Common myeloid progenitor, CD34-positive (primary cell): Measurements from ENCODE around the gene SYT8. TPM values are rescaled to one million over a fixed set of nuclear protein-coding genes. Genes with fewer than 3 reads are reported as not detected.

ENCODE experiments used
- CTCF ChIA-PET: fragments of 350-600 bp; sonication (Branson Sonifier 250); formaldehyde crosslinking; loops from one replicate; lab custom pipeline; 2021; ENCODE audit warnings: antibody characterized with exemption; lab: Charles Lee
- POLR2A ChIA-PET: fragments of 350-600 bp; sonication (Branson Sonifier 250); formaldehyde crosslinking; loops from one replicate; lab custom pipeline; 2021; ENCODE audit warnings: antibody characterized with exemption; lab: Charles Lee
- DNase-seq, 3 donors: peaks; one replicate each; pipeline versions ENCODE4 v3.0.0 to v3.0.0-alpha.2; 2013
- H3K27ac ChIP-seq, 2 experiments: 1 replicate in 1 of 2; 2 replicates in 1 of 2; pipeline ENCODE4 v1.7.0; 2013; ENCODE audit warnings: inconsistent platforms in 2 of 2, low read length in 2 of 2, mild to moderate bottlenecking in 2 of 2, low read depth in 1 of 2, moderate library complexity in 1 of 2; ENCODE audit not compliant: severe bottlenecking in 2 of 2, insufficient read depth in 1 of 2, poor library complexity in 1 of 2
- H3K27me3 ChIP-seq, 5 experiments: replicated peaks in 2 of 5; 1 replicate in 3 of 5; 2 replicates in 2 of 5; pipeline versions ENCODE4 v1.6.1 to v1.7.0; 2013; ENCODE audit warnings: low read length in 4 of 5, mild to moderate bottlenecking in 2 of 5, moderate library complexity in 2 of 5, inconsistent platforms in 1 of 5; ENCODE audit not compliant: insufficient read depth in 5 of 5, control insufficient read depth in 4 of 5
- H3K36me3 ChIP-seq, 4 experiments: 1 replicate in 2 of 4; 2 replicates in 2 of 4; pipeline versions ENCODE4 v1.6.1 to v1.7.0; 2013; ENCODE audit warnings: low read length in 3 of 4, control low read depth in 1 of 4, mild to moderate bottlenecking in 1 of 4; ENCODE audit not compliant: control insufficient read depth in 4 of 4, insufficient read depth in 4 of 4
- H3K4me1 ChIP-seq, 4 experiments: 1 replicate in 3 of 4; 2 replicates in 1 of 4; pipeline versions ENCODE4 v1.6.1 to v1.7.1; 2013; ENCODE audit warnings: low read length in 3 of 4, mild to moderate bottlenecking in 3 of 4, control low read depth in 1 of 4, inconsistent platforms in 1 of 4, moderate library complexity in 1 of 4; ENCODE audit not compliant: control insufficient read depth in 4 of 4, insufficient read depth in 4 of 4; ENCODE audit errors: control extremely low read depth in 1 of 4
- H3K4me3 ChIP-seq, 7 experiments: 1 replicate in 4 of 7; 2 replicates in 3 of 7; pipeline versions ENCODE4 v1.5.1 to v1.7.0; 2013; ENCODE audit warnings: mild to moderate bottlenecking in 7 of 7, low read length in 6 of 7, moderate library complexity in 6 of 7, inconsistent platforms in 2 of 7, low read depth in 2 of 7, control low read depth in 1 of 7; ENCODE audit not compliant: insufficient read depth in 4 of 7, control insufficient read depth in 1 of 7; ENCODE audit errors: extremely low read depth in 1 of 7
- H3K9me3 ChIP-seq, 5 experiments: 1 replicate in 4 of 5; 2 replicates in 1 of 5; pipeline versions ENCODE4 v1.6.1 to v1.7.1; 2013; ENCODE audit warnings: low read length in 4 of 5, mild to moderate bottlenecking in 2 of 5, inconsistent platforms in 1 of 5, low read depth in 1 of 5, moderate library complexity in 1 of 5; ENCODE audit not compliant: control insufficient read depth in 4 of 5, insufficient read depth in 2 of 5; ENCODE audit errors: control extremely low read depth in 1 of 5
- WGBS: methylation state at CpG from one replicate; pipeline ENCODE4 v1.1.5; 2013; ENCODE audit not compliant: insufficient coverage; 5-methylcytosine and 5-hydroxymethylcytosine counted together
- polyA plus RNA-seq: library from polyadenylated mRNA; unstranded; fragments of 120-200 nt; gene quantifications from one replicate; pipeline ENCODE4 v1.2.1, GENCODE V29; 2013

The SYT8 gene, protein sequence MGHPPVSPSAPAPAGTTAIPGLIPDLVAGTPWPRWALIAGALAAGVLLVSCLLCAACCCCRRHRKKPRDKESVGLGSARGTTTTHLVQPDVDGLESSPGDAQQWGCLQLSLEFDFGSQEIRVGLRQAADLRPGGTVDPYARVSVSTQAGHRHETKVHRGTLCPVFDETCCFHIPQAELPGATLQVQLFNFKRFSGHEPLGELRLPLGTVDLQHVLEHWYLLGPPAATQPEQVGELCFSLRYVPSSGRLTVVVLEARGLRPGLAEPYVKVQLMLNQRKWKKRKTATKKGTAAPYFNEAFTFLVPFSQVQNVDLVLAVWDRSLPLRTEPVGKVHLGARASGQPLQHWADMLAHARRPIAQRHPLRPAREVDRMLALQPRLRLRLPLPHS
- not detected for polyA plus RNA-seq

GRCh38 chr11:1834779-1835670 is at the start of gene SYT8:
Gene SYT8 (plus strand): TSS chr11:1834990. CDS start chr11:1835106, 116 bp downstream.
- Histone ChIP-seq H3K9me3 (no peaks in the 10 kb centered on the region), H3K27ac (no peak within 1 kb of the TSS), H3K4me3 (no peak within 1 kb of the TSS), H3K27me3 (peaks cover 0 to 13% (median 0%) of the 10 kb centered on the region in 5 experiments), H3K36me3 (no peaks in the 10 kb centered on the region), H3K4me1 (peaks cover 0 to 41% (median 29%) of the 10 kb centered on the region in 4 experiments)
- POLR2A ChIA-PET: no interaction called here
- CTCF ChIA-PET: interaction anchor here (0.8 to 11.3 kb wide), 20 partner anchors 9 to 319 kb away, joined by 3 to 213 read pairs (median 4); partner anchors contain the start of genes H19, KRTAP5-6 and LSP1
- WGBS: 85% methylated on average over 25 of the region's 26 CpGs
- DNase-seq: no peak

DNA sequence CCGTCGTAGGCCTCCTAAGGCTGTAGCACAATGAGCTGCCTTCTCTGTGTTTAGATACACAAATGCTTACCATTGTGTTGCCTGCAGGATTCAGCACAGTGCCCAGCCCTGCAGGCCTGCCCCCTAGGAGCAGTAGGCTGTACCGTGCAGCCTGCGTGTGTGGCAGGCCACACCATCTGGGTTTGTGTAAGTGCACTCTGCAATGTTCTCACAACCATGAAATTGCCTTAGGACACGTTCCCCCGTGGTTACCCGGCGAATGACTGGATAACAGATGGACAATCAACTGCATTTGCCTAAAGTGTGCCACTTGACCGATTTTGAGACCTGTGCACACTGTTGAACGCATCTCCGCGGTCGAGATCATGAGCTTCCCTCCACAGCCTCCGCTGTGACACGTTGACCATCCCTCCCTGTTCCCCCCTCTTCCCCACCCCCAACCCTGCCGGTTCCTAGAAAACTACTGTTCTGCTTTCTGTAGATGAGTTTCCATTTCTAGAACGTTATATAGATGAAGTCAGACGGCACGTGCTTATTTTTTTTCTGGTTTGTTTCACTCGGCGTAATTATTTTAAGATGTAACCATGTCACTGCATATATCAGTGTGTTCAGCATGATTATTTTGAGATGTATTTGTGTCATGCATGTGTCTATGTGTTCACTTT is 48.9 kb upstream of the SYT8 start:
- Histone ChIP-seq H3K27me3 (no peaks in the 10 kb centered on the region), H3K9me3 (no peaks in the 10 kb centered on the region), H3K4me3 (no peak overlapping the region), H3K27ac (no peak overlapping the region), H3K4me1 (peaks cover 0 to 38% (median 9%) of the 10 kb centered on the region in 4 experiments), H3K36me3 (no peaks in the 10 kb centered on the region)
- DNase-seq: no peak
- ChIA-PET CTCF (interaction anchor here (0.7 kb wide), 1 partner anchor 85 kb away, joined by 3 read pairs; no protein-coding TSS in a partner anchor), POLR2A (no interaction called here)
- WGBS: 85% methylated on average over 19 of the region's 21 CpGs

DNA sequence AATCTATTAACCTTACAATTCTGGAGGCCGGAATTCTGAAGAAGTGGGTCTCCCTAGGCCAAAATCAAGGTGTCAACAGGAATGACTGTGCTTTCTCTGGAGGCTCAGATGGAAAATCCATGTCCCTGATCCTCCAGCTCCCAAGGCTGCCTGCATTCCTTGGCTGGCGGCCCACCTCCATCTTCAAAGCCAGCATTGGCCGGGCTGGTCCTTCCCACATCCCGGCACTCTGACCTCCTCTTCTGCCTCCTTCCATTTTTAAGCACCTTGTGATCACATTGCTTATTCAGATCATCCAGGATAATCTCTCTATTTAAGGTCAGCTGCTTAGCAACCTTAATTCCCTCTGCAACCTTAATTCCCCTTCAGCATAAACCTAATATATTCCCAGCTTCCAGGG is 48.3 kb upstream of the SYT8 start:
- H3K36me3 ChIP-seq: no peaks in the 10 kb centered on the region
- H3K9me3 ChIP-seq: no peaks in the 10 kb centered on the region
- WGBS: 96% methylated on average over 4 of the region's 4 CpGs
- CTCF ChIA-PET: no interaction called here
- no peaks in the 10 kb centered on the region for H3K27me3 ChIP-seq
- peaks cover 0 to 33% (median 3%) of the 10 kb centered on the region in 4 experiments for H3K4me1 ChIP-seq
- no peak overlapping the region for H3K4me3 ChIP-seq
- DNase-seq: no peak
- H3K27ac ChIP-seq: no peak overlapping the region
- POLR2A ChIA-PET: no interaction called here

- Histone ChIP-seq H3K36me3 (no peaks in the 10 kb centered on the region), H3K9me3 (peaks cover 0 to 7% (median 0%) of the 10 kb centered on the region in 5 experiments), H3K4me3 (no peak overlapping the region), H3K27me3 (no peaks in the 10 kb centered on the region), H3K27ac (no peak overlapping the region), H3K4me1 (peaks cover 0 to 5% (median 0%) of the 10 kb centered on the region in 4 experiments)
- ChIA-PET CTCF (interaction anchor here (0.8 to 3.1 kb wide), 4 partner anchors 10 to 98 kb away, joined by 3 to 8 read pairs (median 3); no protein-coding TSS in a partner anchor), POLR2A (no interaction called here)
- no peak for DNase-seq
- 100% methylated on average over 3 of the region's 6 CpGs for WGBS
These were observed 42.9 kb upstream of the SYT8 start for GRCh38 chr11:1791912-1792311.

DNA sequence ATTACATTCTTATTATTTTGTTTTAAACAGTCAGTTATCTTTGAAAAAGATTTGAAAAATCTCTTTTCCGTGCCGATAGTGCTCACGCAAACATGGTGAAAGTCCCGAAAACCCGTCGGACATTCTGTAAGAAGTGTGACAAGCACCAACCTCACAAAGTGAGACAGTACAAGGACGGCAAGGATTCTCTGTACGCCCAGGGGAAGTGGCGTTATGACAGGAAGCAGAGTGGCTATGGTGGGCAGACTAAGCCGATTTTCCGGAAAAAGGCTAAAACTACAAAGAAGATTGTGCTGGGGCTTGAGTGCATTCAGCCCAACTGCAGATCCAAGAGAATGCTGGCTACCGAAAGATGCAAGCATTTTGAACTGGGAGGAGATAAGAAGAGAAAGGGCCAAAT is 42.3 kb upstream of the SYT8 start:
- POLR2A ChIA-PET: no interaction called here
- Histone ChIP-seq H3K27ac (no peak overlapping the region), H3K9me3 (peaks cover 0 to 7% (median 0%) of the 10 kb centered on the region in 5 experiments), H3K27me3 (no peaks in the 10 kb centered on the region), H3K36me3 (no peaks in the 10 kb centered on the region), H3K4me3 (no peak overlapping the region), H3K4me1 (peaks cover 0 to 5% (median 0%) of the 10 kb centered on the region in 4 experiments)
- CTCF ChIA-PET: interaction anchor here (0.6 to 1.2 kb wide), 3 partner anchors 9 to 507 kb away, joined by 3 read pairs; no protein-coding TSS in a partner anchor
- no peak for DNase-seq
- 62% methylated on average over 12 of the region's 12 CpGs for WGBS

- Histone ChIP-seq H3K27me3 (no peaks in the 10 kb centered on the region), H3K4me3 (no peak overlapping the region), H3K27ac (no peak overlapping the region), H3K4me1 (peaks cover 0 to 5% (median 0%) of the 10 kb centered on the region in 4 experiments), H3K9me3 (peaks cover 0 to 7% (median 0%) of the 10 kb centered on the region in 5 experiments), H3K36me3 (no peaks in the 10 kb centered on the region)
- DNase-seq: no peak
- 100% methylated on average over 1 of the region's 3 CpGs for WGBS
- POLR2A ChIA-PET: no interaction called here
- CTCF ChIA-PET: interaction anchor here (0.6 to 1.0 kb wide), 2 partner anchors 12 to 506 kb away, joined by 3 to 6 read pairs; no protein-coding TSS in a partner anchor
These were observed 41.7 kb upstream of the SYT8 start for GRCh38 chr11:1793081-1793480.
